Keratinocyte (primary cell): ENCODE measurements around the gene SEL1L2. TPM values are rescaled to one million over a fixed set of nuclear protein-coding genes. Genes with fewer than 3 reads are reported as not detected.

Experiments
- DNase-seq: peaks from one replicate; pipeline ENCODE4 v3.0.0-alpha.2; 2011; ENCODE audit warnings: low read depth, missing footprints, low spot score
- FAIRE-seq: peaks from 2 replicates; lab custom pipeline; 2011; peaks lifted over from hg19 to GRCh38; lab: Jason Lieb, UNC
- H2AFZ ChIP-seq: 2 replicates; pipeline ENCODE4 v1.6.0; 2012; ENCODE audit warnings: low read length, control low read depth, inconsistent platforms; ENCODE audit not compliant: control insufficient read depth
- H3K27ac ChIP-seq: 2 replicates; pipeline ENCODE4 v1.5.1; 2011; ENCODE audit warnings: low read length; ENCODE audit not compliant: control insufficient read depth, insufficient read depth
- H3K27me3 ChIP-seq: 3 replicates; pipeline ENCODE4 v1.6.0; 2011; ENCODE audit warnings: low read length; ENCODE audit not compliant: control insufficient read depth, insufficient read depth; ENCODE audit errors: extremely low read depth
- H3K36me3 ChIP-seq, 2 experiments: 2 replicates in 1 of 2; 3 replicates in 1 of 2; pipeline ENCODE4 v1.5.1; 2011; ENCODE audit warnings: low read length in 2 of 2, mild to moderate bottlenecking in 1 of 2; ENCODE audit not compliant: control insufficient read depth in 2 of 2, insufficient read depth in 2 of 2; ENCODE audit errors: extremely low read depth in 1 of 2
- H3K4me1 ChIP-seq: 3 replicates; pipeline ENCODE4 v1.5.1; 2011; ENCODE audit warnings: low read length; ENCODE audit not compliant: control insufficient read depth, insufficient read depth; ENCODE audit errors: extremely low read depth
- H3K4me2 ChIP-seq: 3 replicates; pipeline ENCODE4 v1.6.0; 2011; ENCODE audit warnings: low read depth, low read length; ENCODE audit not compliant: control insufficient read depth, insufficient read depth; ENCODE audit errors: extremely low read depth
- H3K4me3 ChIP-seq, 3 experiments: fragments of 200-600 bp in 1 of 3; sonication (generic) in 1 of 3; 2 replicates in 2 of 3; 3 replicates in 1 of 3; pipeline ENCODE4 v1.5.1; 2011 to 2016; ENCODE audit warnings: low read length in 3 of 3, mild to moderate bottlenecking in 3 of 3, control low read depth in 2 of 3, inconsistent platforms in 1 of 3, low read depth in 1 of 3, mixed read lengths in 1 of 3, mixed run types in 1 of 3, moderate library complexity in 1 of 3; ENCODE audit not compliant: control insufficient read depth in 2 of 3, insufficient read depth in 2 of 3; ENCODE audit errors: extremely low read depth in 1 of 3
- H3K79me2 ChIP-seq: 2 replicates; pipeline ENCODE4 v1.6.0; 2012; ENCODE audit warnings: low read length; ENCODE audit not compliant: control insufficient read depth, insufficient read depth
- H3K9ac ChIP-seq: 3 replicates; pipeline ENCODE4 v1.6.0; 2011; ENCODE audit warnings: low read length; ENCODE audit not compliant: control insufficient read depth, insufficient read depth; ENCODE audit errors: extremely low read depth
- H3K9me1 ChIP-seq: 3 replicates; pipeline ENCODE4 v1.6.0; 2011; ENCODE audit warnings: low read length; ENCODE audit not compliant: control insufficient read depth, insufficient read depth; ENCODE audit errors: extremely low read depth
- H3K9me3 ChIP-seq: 2 replicates; pipeline ENCODE4 v1.5.1; 2012; ENCODE audit warnings: low read depth, low read length; ENCODE audit not compliant: control insufficient read depth
- H4K20me1 ChIP-seq: 3 replicates; pipeline ENCODE4 v1.6.0; 2011; ENCODE audit warnings: low read length; ENCODE audit not compliant: control insufficient read depth, insufficient read depth; ENCODE audit errors: extremely low read depth
- CTCF ChIP-seq, 3 experiments: IDR thresholded peaks in 1 of 3; conservative IDR thresholded peaks in 1 of 3; optimal IDR thresholded peaks in 1 of 3; 2 replicates in 2 of 3; 3 replicates in 1 of 3; pipeline versions ENCODE3 to v1.5.1; 2011; ENCODE audit warnings: low read length in 3 of 3, mild to moderate bottlenecking in 3 of 3, moderate library complexity in 2 of 3, control low read depth in 1 of 3, inconsistent platforms in 1 of 3; ENCODE audit not compliant: insufficient read depth in 2 of 3; ENCODE audit errors: extremely low read depth in 1 of 3
- EZH2 ChIP-seq: IDR thresholded peaks from one replicate; pipeline ENCODE4 v1.6.1; 2012; ENCODE audit warnings: inconsistent platforms, mild to moderate bottlenecking, low read length, moderate library complexity
- dilution Hi-C: fragments of 300-500 bp; cut with MboI; formaldehyde crosslinking; loops from one replicate; pipeline ENCODE4 v1.7.0; 2020; ENCODE audit warnings: low sequenced_read_pairs; ENCODE audit not compliant: extremely low pct_ligation_motif_present
- polyA plus RNA-seq, 5 experiments: library from polyadenylated mRNA; depleted of rRNA in 3 of 5; stranded (reverse) in 3 of 5; stranded (forward) in 1 of 5; unstranded in 1 of 5; fragments of >200 nt; gene quantifications; 1 replicate in 1 of 5; 2 replicates in 3 of 5; 3 replicates in 1 of 5; pipeline versions ENCODE4 v1.2.1 to v1.2.3, GENCODE V29; 2011 to 2012; ENCODE audit warnings: missing spikeins in 2 of 5, low read depth in 1 of 5, low replicate concordance in 1 of 5

The SEL1L2 gene
- polyA plus RNA-seq, 1 donor (not counting 4 experiments of a cell fraction or from before 2014, with no cell fraction given) = not detected

- FAIRE-seq = no peak
- no peak overlapping the region for H2AFZ ChIP-seq
Observed at GRCh38 chr20:13936781-13937576, 53.4 kb downstream of the SEL1L2 start.

GRCh38 chr20:13934992-13935894 is 55.2 kb downstream of the SEL1L2 start:
- DNase-seq = no peak
- no peak overlapping the region for H3K4me2 ChIP-seq
- H3K9ac ChIP-seq = no peak overlapping the region
- H3K4me3 ChIP-seq = no peak overlapping the region
- H3K27me3 ChIP-seq = no peaks in the 10 kb centered on the region
- dilution Hi-C loops = no loop called here
- FAIRE-seq = no peak
- no peaks in the 10 kb centered on the region for H3K36me3 ChIP-seq
- H3K9me3 ChIP-seq = no peaks in the 10 kb centered on the region
- peaks cover 5% of the 10 kb centered on the region for H3K4me1 ChIP-seq
- no peak overlapping the region for H3K27ac ChIP-seq
- H4K20me1 ChIP-seq = no peaks in the 10 kb centered on the region
- no peak for TF ChIP-seq EZH2
- TF ChIP-seq CTCF (optimal IDR thresholded peaks at IDR 0.05 in 1 of 3, IDR thresholded peaks at IDR 0.05 in 1 of 3, conservative IDR thresholded peaks at IDR 0.05 in 1 of 3; ENCODE audit: extremely low read depth in 1 of 3, insufficient read depth in 2 of 3, low read length in 3 of 3) = no peak
- no peaks in the 10 kb centered on the region for H3K9me1 ChIP-seq
- no peak overlapping the region for H2AFZ ChIP-seq
- no peaks in the 10 kb centered on the region for H3K79me2 ChIP-seq

More at GRCh38 chr20:13936781-13937576, 53.4 kb downstream of the SEL1L2 start:
- Histone ChIP-seq H3K36me3 (no peaks in the 10 kb centered on the region), H3K79me2 (no peaks in the 10 kb centered on the region), H3K9me3 (no peaks in the 10 kb centered on the region), H3K9me1 (no peaks in the 10 kb centered on the region), H3K27me3 (no peaks in the 10 kb centered on the region), H3K4me2 (no peak overlapping the region), H3K4me1 (no peaks in the 10 kb centered on the region), H3K27ac (no peak overlapping the region), H3K4me3 (no peak overlapping the region), H3K9ac (no peak overlapping the region), H4K20me1 (no peaks in the 10 kb centered on the region)
- TF ChIP-seq EZH2 (no peak), CTCF (optimal IDR thresholded peaks at IDR 0.05 in 1 of 3, IDR thresholded peaks at IDR 0.05 in 1 of 3, conservative IDR thresholded peaks at IDR 0.05 in 1 of 3; ENCODE audit: extremely low read depth in 1 of 3, insufficient read depth in 2 of 3, low read length in 3 of 3) (no peak)
- no peak for DNase-seq
- dilution Hi-C loops = no loop called here
